ENCODE data around the gene DOCK2.

DNA sequence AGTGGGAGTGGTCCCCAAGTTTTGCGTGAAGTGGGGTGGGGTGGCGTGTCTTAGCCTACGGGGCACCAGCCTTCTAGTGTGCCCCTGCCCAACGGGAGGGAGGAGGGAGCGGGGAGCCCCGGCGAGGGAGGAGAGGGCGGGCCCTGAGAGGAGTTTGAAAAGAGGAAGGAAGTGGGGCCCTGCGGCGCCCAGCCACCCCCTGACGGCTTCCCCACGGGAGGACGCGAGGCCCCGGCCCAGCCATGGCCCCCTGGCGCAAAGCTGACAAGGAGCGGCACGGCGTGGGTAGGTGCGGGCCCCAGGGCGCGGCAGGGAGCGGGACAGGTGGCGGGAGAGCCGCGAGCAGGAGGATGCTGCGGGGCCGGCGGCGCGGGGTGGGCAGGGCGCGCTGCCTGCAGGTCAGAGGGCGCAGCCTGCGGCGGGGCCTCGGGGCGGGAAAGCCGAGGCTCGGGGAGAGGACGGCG lies at the start of gene DOCK2:
- TF ChIP-seq, protein P1, sequence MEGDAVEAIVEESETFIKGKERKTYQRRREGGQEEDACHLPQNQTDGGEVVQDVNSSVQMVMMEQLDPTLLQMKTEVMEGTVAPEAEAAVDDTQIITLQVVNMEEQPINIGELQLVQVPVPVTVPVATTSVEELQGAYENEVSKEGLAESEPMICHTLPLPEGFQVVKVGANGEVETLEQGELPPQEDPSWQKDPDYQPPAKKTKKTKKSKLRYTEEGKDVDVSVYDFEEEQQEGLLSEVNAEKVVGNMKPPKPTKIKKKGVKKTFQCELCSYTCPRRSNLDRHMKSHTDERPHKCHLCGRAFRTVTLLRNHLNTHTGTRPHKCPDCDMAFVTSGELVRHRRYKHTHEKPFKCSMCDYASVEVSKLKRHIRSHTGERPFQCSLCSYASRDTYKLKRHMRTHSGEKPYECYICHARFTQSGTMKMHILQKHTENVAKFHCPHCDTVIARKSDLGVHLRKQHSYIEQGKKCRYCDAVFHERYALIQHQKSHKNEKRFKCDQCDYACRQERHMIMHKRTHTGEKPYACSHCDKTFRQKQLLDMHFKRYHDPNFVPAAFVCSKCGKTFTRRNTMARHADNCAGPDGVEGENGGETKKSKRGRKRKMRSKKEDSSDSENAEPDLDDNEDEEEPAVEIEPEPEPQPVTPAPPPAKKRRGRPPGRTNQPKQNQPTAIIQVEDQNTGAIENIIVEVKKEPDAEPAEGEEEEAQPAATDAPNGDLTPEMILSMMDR (conservative IDR thresholded peaks at IDR 0.05; ENCODE audit: low read depth, low read length): no peak
- TF ChIP-seq EZH2 (IDR thresholded peaks at IDR 0.05; ENCODE audit: borderline replicate concordance, low read depth, low read length, poor library complexity, severe bottlenecking): no peak

Data from A673 (cell line).